H9 (cell line): ENCODE measurements around the gene CCDC142. TPM values are rescaled to one million over a fixed set of nuclear protein-coding genes. Genes with fewer than 3 reads are reported as not detected.
A peak's percentile ranks its signal among the peaks of the same experiment; 100 is the strongest.
"Not testable (repeated sequence)": the region's sequence is repeated elsewhere in the genome, so short reads cannot be mapped to it uniquely, and the experiment has no call there.

Experiments used
- DNase-seq: peaks from one replicate; pipeline ENCODE4 v3.0.0-alpha.2; 2017
- H2AFZ ChIP-seq: one replicate; pipeline ENCODE4 v1.6.1; 2013; ENCODE audit warnings: mild to moderate bottlenecking, low read length, control low read depth, moderate library complexity
- H2AK5ac ChIP-seq: 2 replicates; pipeline ENCODE4 v1.6.1; 2013; ENCODE audit warnings: low read length, control low read depth, mixed read lengths; ENCODE audit not compliant: insufficient read length
- H2BK120ac ChIP-seq: one replicate; pipeline ENCODE4 v1.6.1; 2013; ENCODE audit warnings: low read depth, mild to moderate bottlenecking, low read length, control low read depth, inconsistent platforms; ENCODE audit not compliant: poor library complexity, severe bottlenecking
- H2BK12ac ChIP-seq: 2 replicates; pipeline ENCODE4 v1.6.1; 2013; ENCODE audit warnings: low read length, control low read depth, mixed read lengths, low read depth; ENCODE audit not compliant: insufficient read length
- H2BK15ac ChIP-seq: 2 replicates; pipeline ENCODE4 v1.6.1; 2013; ENCODE audit warnings: low read depth, low read length, control low read depth
- H2BK20ac ChIP-seq: one replicate; pipeline ENCODE4 v1.6.1; 2013; ENCODE audit warnings: low read depth, mild to moderate bottlenecking, low read length, control low read depth, inconsistent platforms; ENCODE audit not compliant: poor library complexity, severe bottlenecking
- H2BK5ac ChIP-seq: 2 replicates; pipeline ENCODE4 v1.6.1; 2013; ENCODE audit warnings: low read length, control low read depth, mixed read lengths; ENCODE audit not compliant: insufficient read length
- H3K14ac ChIP-seq: 2 replicates; pipeline ENCODE4 v1.6.1; 2013; ENCODE audit warnings: low read length, control low read depth; ENCODE audit not compliant: insufficient read depth
- H3K18ac ChIP-seq: 2 replicates; pipeline ENCODE4 v1.6.1; 2013; ENCODE audit warnings: low read depth, mild to moderate bottlenecking, mixed read lengths, low read length, control low read depth; ENCODE audit not compliant: insufficient read length
- H3K23ac ChIP-seq: 2 replicates; pipeline ENCODE4 v1.6.1; 2013; ENCODE audit warnings: low read length, control low read depth, mixed read lengths, low read depth; ENCODE audit not compliant: insufficient read length
- H3K23me2 ChIP-seq: 2 replicates; pipeline ENCODE4 v1.6.1; 2013; ENCODE audit warnings: low read depth, mild to moderate bottlenecking, mixed read lengths, low read length, control low read depth; ENCODE audit not compliant: insufficient read length, poor library complexity, severe bottlenecking
- H3K27ac ChIP-seq: 2 replicates; pipeline ENCODE4 v1.5.1; 2013; ENCODE audit warnings: low read length, control low read depth, mixed read lengths, low read depth; ENCODE audit not compliant: insufficient read length
- H3K27me3 ChIP-seq: 2 replicates; pipeline ENCODE4 v1.6.1; 2013; ENCODE audit warnings: low read length, control low read depth, inconsistent platforms; ENCODE audit not compliant: insufficient read depth
- H3K4ac ChIP-seq: 2 replicates; pipeline ENCODE4 v1.6.1; 2013; ENCODE audit warnings: low read depth, mild to moderate bottlenecking, control low read depth, inconsistent platforms, low read length, moderate library complexity
- H3K4me1 ChIP-seq: 2 replicates; pipeline ENCODE4 v1.6.1; 2013; ENCODE audit warnings: low read length, control low read depth, inconsistent platforms; ENCODE audit not compliant: insufficient read depth
- H3K4me2 ChIP-seq: 2 replicates; pipeline ENCODE4 v1.6.1; 2013; ENCODE audit warnings: low read length, control low read depth, mixed read lengths; ENCODE audit not compliant: insufficient read length, insufficient read depth
- H3K56ac ChIP-seq: 2 replicates; pipeline ENCODE4 v1.6.1; 2013; ENCODE audit warnings: low read depth, mild to moderate bottlenecking, mixed read lengths, low read length, control low read depth; ENCODE audit not compliant: insufficient read length
- H3K79me1 ChIP-seq: 2 replicates; pipeline ENCODE4 v1.6.1; 2013; ENCODE audit warnings: low read depth, mild to moderate bottlenecking, moderate library complexity, low read length, control low read depth, inconsistent platforms; ENCODE audit not compliant: insufficient read depth, poor library complexity, severe bottlenecking
- H3K79me2 ChIP-seq: 2 replicates; pipeline ENCODE4 v1.6.1; 2013; ENCODE audit warnings: low read length, control low read depth, inconsistent platforms; ENCODE audit not compliant: insufficient read depth
- H3K9ac ChIP-seq: 2 replicates; pipeline ENCODE4 v1.6.1; 2013; ENCODE audit warnings: low read length, control low read depth, mixed read lengths; ENCODE audit not compliant: insufficient read length; ENCODE audit errors: extremely low read depth
- H3K9me3 ChIP-seq: one replicate; pipeline ENCODE4 v1.6.1; 2013; ENCODE audit warnings: low read depth, low read length, inconsistent platforms; ENCODE audit not compliant: control insufficient read depth
- H3T11ph ChIP-seq: one replicate; pipeline ENCODE4 v1.6.1; 2013; ENCODE audit warnings: mild to moderate bottlenecking, low read length, control low read depth, inconsistent platforms
- H4K20me1 ChIP-seq: one replicate; pipeline ENCODE4 v1.6.1; 2013; ENCODE audit not compliant: control insufficient read depth, insufficient read length, insufficient read depth
- H4K5ac ChIP-seq: 2 replicates; pipeline ENCODE4 v1.6.1; 2013; ENCODE audit warnings: low read depth, mild to moderate bottlenecking, mixed read lengths, low read length, control low read depth; ENCODE audit not compliant: insufficient read length
- H4K8ac ChIP-seq: replicated peaks from 2 replicates; pipeline ENCODE4 v1.6.1; 2013; ENCODE audit warnings: low read length, control low read depth, mixed read lengths, low read depth; ENCODE audit not compliant: insufficient read length
- H4K91ac ChIP-seq: 2 replicates; pipeline ENCODE4 v1.6.1; 2013; ENCODE audit warnings: low read depth, mild to moderate bottlenecking, moderate library complexity, mixed read lengths, low read length, control low read depth; ENCODE audit not compliant: insufficient read length
- H3K27ac Mint-ChIP-seq, 3 experiments: 2 replicates in 2 of 3; 3 replicates in 1 of 3; pipeline ENCODE4 v1.8.0; 2020 to 2021; ENCODE audit warnings: mixed read lengths in 3 of 3, mild to moderate bottlenecking in 1 of 3, moderate library complexity in 1 of 3
- H3K27me3 Mint-ChIP-seq: 2 replicates; pipeline ENCODE4 v1.8.0; 2021; ENCODE audit warnings: low read depth, mild to moderate bottlenecking, moderate library complexity, mixed read lengths
- H3K36me3 Mint-ChIP-seq, 3 experiments: 2 replicates in 2 of 3; 3 replicates in 1 of 3; pipeline ENCODE4 v1.8.0; 2020 to 2021; ENCODE audit warnings: low read depth in 3 of 3, mixed read lengths in 3 of 3; ENCODE audit not compliant: insufficient read depth in 1 of 3
- H3K4me1 Mint-ChIP-seq, 2 experiments: 2 replicates each; pipeline ENCODE4 v1.8.0; 2020; ENCODE audit warnings: mixed read lengths in 2 of 2
- H3K4me3 Mint-ChIP-seq, 2 experiments: 2 replicates in 1 of 2; 3 replicates in 1 of 2; pipeline ENCODE4 v1.8.0; 2020 to 2021; ENCODE audit warnings: mild to moderate bottlenecking in 2 of 2, mixed read lengths in 2 of 2, moderate library complexity in 1 of 2
- H3K9me3 Mint-ChIP-seq, 2 experiments: 2 replicates in 1 of 2; 3 replicates in 1 of 2; pipeline ENCODE4 v1.8.0; 2020; ENCODE audit warnings: mild to moderate bottlenecking in 2 of 2, mixed read lengths in 2 of 2, moderate library complexity in 1 of 2
- CTCF ChIP-seq: fragments of 200-600 bp; sonication (generic); conservative IDR thresholded peaks from 3 replicates; pipeline ENCODE4 v1.8.0; 2021; ENCODE audit warnings: antibody characterized with exemption, mild to moderate bottlenecking
- WGBS: extraction: QIAGEN DNeasy Blood & Tissue Kit; methylation state at CpG from one replicate; pipeline ENCODE4 v1.1.7; 2013; ENCODE audit warnings: missing lambda C conversion rate, low lambda C conversion rate, mixed read lengths; ENCODE audit not compliant: insufficient read length; ENCODE audit errors: extremely low coverage; 5-methylcytosine and 5-hydroxymethylcytosine counted together
- total RNA-seq: library from RNA; stranded (reverse); gene quantifications from 2 replicates; pipeline ENCODE4 v1.2.1, GENCODE V29; 2021

Gene CCDC142
- total RNA-seq, 1 experiment from 2014 or later = 21.5 TPM

- no peak overlapping the region for H4K91ac ChIP-seq
- H3K14ac ChIP-seq = no peak overlapping the region; the same call in 1 of the 2 replicates
- H2AK5ac ChIP-seq = no peak overlapping the region
- no peaks in the 10 kb centered on the region for H3K27me3 Mint-ChIP-seq
- H3K18ac ChIP-seq = no peak overlapping the region
- no CpG with 5 or more reads among the region's 27 CpGs for WGBS
- H3K79me1 ChIP-seq = peaks cover 4% of the 10 kb centered on the region
- H3T11ph ChIP-seq = no peak overlapping the region
- no peak overlapping the region for H3K56ac ChIP-seq
- no peak overlapping the region for H2BK120ac ChIP-seq
- H3K79me2 ChIP-seq = no peaks in the 10 kb centered on the region; the same call in 1 of the 2 replicates
- H3K9me3 ChIP-seq = no peaks in the 10 kb centered on the region
- H3K23ac ChIP-seq = no peak overlapping the region
- H2BK12ac ChIP-seq = no peak overlapping the region
- H2BK15ac ChIP-seq = no peak overlapping the region
- H3K27me3 ChIP-seq = no peaks in the 10 kb centered on the region
- H3K27ac Mint-ChIP-seq = peak overlapping the region in 1 of 3 experiments; percentile 47; a peak in 1 of 7 replicates
- no peaks in the 10 kb centered on the region for H3K9me3 Mint-ChIP-seq
- H3K4me3 Mint-ChIP-seq = peak overlapping the region in 1 of 2 experiments; percentile 29; a peak in 1 of 5 replicates
- peaks cover 2% of the 10 kb centered on the region; the same call in 1 of the 2 replicates for H3K4me1 ChIP-seq
- H2BK5ac ChIP-seq = no peak overlapping the region
- H4K8ac ChIP-seq = no peak overlapping the region
- no peak overlapping the region for H3K4me2 ChIP-seq
- H2BK20ac ChIP-seq = no peak overlapping the region
- peaks cover 13% of the 10 kb centered on the region for H3K23me2 ChIP-seq
- no peak overlapping the region for H3K9ac ChIP-seq
- peaks cover 2% of the 10 kb centered on the region for H4K20me1 ChIP-seq
- DNase-seq = peak; percentile 71
- no peak overlapping the region for H4K5ac ChIP-seq
- TF ChIP-seq CTCF = peak; percentile 56; the same call in 2 of the 3 replicates
- no peak overlapping the region for H3K4ac ChIP-seq
- no peak overlapping the region for H2AFZ ChIP-seq
- peaks cover 10 to 29% (median 24%) of the 10 kb centered on the region in 3 experiments; a peak in 6 of 7 replicates for H3K36me3 Mint-ChIP-seq
- H3K27ac ChIP-seq = no peak overlapping the region
- H3K4me1 Mint-ChIP-seq = peaks cover 20 to 26% of the 10 kb centered on the region in 2 experiments
Observed at GRCh38 chr2:74461187-74462053, 21.4 kb downstream of the CCDC142 start.

GRCh38 chr2:74460187-74460586 lies 22.6 kb downstream of the CCDC142 start:
- H3K4me2 ChIP-seq, H3K23ac ChIP-seq, H3K27ac ChIP-seq, H2BK120ac ChIP-seq, H3K79me1 ChIP-seq, H3K56ac ChIP-seq, H4K5ac ChIP-seq, H2BK15ac ChIP-seq, H3K79me2 ChIP-seq, H3K14ac ChIP-seq, H4K91ac ChIP-seq, H3K4me1 ChIP-seq, H3K18ac ChIP-seq, H2BK5ac ChIP-seq, H2AK5ac ChIP-seq, H3K27ac Mint-ChIP-seq, H2BK12ac ChIP-seq, H3K9me3 ChIP-seq, H3K27me3 ChIP-seq, H3K9ac ChIP-seq, H3T11ph ChIP-seq, DNase-seq, H2BK20ac ChIP-seq, H2AFZ ChIP-seq, H3K27me3 Mint-ChIP-seq, H3K9me3 Mint-ChIP-seq, H4K8ac ChIP-seq, H3K4ac ChIP-seq, H4K20me1 ChIP-seq: not testable (repeated sequence)
- peak overlapping the region; percentile 96 to 97; a peak in 4 of 5 replicates for H3K4me3 Mint-ChIP-seq
- WGBS = no CpG with 5 or more reads among the region's 10 CpGs
- peaks cover 30 to 32% of the 10 kb centered on the region in 2 experiments for H3K4me1 Mint-ChIP-seq
- H3K36me3 Mint-ChIP-seq = peaks cover 10 to 29% (median 28%) of the 10 kb centered on the region in 3 experiments; a peak in 6 of 7 replicates
- peaks cover 17% of the 10 kb centered on the region for H3K23me2 ChIP-seq
